ENCODE measurements around the gene DOHH.
"Not testable (repeated sequence)": the region's sequence is repeated elsewhere in the genome, so short reads cannot be mapped to it uniquely, and the experiment has no call there.

The DOHH gene

DNA sequence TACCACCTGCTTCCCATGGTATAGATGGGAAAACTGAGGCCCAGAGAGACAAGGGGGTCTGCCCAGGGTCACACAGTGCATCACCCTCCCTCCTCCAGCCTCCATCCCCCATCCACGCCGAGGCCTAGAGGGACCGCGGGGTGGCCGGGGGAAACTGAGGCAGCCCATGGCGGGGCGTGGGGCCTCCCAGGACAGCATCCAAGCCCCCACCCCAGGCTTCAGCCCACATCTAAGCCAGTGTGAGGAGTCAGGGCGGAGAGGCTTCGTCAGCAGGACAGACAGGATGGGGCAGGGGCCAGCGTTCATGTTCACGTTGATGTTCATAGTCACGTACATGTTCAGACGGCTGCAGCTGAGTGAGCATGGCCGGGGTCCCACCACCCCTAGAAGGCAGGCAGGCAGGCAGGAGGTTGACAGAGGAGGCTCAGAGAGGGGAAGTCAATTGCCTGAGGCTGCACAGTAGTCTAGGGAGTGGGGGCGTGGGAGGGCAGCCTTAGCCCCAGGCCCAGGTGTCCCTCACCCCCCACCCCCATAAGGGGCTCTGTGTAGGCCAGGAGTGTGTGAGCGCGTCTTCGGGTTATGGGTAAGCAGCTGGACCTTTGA is 43.4 kb downstream of the DOHH start:
- DNase-seq = no peak

DNA sequence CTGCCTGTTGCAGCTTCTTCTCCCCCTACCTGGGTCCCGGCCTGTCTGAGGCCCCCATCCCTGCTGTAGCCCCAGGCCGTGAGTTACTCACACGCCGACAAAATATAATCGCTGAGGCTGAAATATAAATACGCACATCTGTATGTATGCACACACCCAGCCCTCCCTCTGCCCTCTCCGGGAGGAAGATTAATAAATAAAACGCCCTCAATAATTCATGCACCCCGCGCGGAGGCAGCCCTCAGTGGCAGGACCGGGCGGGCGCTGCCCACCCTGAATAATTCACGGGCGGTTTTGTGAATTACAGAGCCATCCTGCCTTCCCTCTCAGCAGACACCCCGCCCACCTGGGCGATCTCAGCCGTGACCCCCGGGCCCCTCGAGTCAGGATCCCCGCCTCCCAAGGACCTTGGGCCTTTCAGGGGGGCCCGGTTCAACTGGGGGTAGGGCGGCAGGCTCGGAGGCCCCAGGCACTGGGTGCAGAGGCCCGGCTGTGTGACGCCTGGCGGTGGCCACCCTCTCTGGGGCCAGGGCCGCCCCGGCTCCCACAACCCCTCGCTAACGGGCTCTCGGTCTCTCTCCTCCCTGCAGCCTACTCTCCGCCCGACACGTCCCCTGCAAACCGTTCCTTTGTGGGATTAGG is 44.4 kb downstream of the DOHH start:
- no peak for DNase-seq

DNA sequence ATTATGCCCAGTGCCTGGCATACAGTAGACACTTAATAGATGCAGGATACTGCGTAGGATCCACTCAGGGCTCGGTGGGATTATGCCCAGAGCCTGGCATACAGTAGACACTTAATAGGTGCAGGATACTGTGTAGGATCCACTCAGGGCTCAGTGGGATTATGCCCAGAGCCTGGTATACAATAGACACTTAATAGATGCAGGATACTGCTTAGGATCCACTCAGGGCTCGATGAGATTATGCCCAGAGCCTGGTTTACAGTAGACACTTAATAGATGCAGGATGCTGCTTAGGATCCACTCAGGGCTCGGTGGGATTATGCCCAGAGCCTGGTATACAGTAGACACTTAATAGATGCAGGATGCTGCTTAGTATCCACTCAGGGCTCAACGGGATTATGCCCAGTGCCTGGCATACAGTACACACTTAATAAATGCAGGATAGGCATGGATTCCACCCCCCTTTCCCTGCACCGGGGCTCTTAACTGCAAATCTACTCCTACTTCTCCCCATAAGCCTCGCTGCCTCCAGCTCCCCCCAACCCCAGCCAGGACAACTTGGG is 45.0 kb downstream of the DOHH start:
- no peak for DNase-seq

DNA sequence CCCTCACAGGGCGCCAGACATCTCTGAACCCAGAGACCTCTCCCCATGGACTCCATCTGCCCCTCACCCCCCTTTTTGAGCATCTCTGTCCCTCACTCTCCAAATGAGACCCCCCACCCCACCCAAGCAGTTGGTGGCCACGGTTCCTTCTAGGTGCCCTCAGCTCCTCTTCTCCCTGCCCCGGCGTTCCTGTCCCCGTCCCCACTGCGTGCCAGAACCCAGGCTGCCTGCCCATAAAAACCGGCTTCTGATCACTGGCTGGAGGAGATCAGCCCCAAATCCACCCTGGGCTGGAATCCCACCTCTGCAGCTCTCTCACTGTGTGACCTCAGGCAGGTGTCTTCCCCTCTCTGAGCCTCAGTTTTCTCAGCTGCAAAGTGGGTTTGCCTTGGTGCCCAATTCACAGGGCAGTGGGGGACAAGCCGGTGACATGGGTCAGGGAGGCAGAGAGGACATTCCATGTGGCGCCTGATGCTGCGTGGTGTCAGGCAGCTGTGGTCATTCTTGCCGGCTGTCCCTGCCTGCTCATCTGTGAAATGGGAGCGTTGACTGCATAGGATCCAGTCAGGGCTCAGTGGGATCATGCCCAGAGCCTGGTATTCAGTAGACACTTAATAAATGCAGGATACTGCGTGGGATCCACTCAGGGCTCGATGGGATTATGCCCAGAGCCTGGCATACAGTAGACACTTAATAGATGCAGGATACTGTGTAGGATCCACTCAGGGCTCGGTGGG is 45.6 kb downstream of the DOHH start:
- DNase-seq = no peak

DNA sequence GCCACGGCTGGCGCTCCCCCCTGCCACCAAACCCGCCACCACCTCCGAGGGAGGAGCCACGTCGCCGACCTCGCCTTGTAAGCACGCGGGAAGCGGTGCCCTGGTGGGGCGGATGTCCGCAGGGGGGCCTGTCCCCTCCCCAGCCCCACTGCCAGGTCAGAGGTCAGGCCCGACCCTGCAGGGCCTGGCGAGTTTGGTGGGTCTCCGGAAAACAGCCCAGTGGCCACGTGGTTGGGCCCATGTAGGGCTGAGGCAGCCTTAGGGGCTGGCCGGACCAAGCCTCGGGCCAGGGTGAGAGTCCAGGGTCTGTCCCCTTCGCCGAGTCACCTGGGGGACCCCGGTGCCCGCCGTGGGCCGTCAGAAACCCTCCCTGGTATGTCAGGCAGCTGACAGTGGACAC is 46.6 kb downstream of the DOHH start:
- DNase-seq = no peak

DNA sequence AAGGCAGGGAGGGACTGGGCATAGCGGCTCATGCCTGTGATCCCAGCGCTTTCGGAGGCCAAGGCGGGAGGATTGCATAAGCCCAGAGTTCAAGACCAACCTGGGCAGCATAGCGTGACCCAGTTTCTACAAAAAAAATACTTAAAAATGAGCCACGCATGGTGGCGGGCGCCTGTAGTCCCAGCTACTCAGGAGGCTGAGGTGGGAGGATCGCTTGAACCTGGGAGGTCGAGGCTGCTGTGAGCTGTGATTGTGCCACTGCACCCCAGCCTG is 47.6 kb downstream of the DOHH start:
- not testable (repeated sequence) for DNase-seq

DNA sequence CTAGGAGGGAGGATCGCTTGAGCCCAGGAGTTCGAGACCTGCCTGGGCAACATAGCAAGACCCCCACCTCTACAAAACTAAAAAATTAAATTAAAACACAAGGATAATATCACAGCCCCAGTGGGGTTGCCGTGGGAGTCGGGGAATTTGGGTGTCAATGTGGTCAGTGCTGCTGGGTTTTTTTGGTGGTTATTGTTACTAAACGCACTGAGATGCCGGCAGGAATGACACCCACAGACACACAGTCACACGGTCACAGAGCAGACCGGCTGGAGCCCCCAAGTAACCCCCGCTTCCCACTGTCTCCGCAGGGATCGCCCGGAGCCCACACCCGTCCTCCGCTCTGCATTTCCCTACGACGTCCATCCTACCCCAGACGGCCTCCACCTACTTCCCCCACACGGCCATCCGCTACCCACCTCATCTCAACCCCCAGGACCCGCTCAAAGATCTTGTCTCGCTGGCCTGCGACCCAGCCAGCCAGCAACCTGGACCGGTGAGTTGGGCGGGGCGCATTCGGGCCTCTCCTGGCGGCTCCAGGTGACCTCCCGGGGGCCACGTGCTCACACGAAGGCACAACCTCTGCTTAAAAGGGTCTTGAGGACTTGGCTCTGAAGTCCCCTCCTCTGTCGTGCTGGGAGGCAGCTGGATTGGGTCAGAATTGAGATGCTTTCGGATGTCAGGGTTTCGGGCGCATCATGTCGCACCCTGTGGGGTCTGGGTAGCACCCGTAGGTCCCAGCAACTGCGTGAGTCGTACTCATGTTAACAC is 48.1 kb downstream of the DOHH start:
- no peak for DNase-seq

DNA sequence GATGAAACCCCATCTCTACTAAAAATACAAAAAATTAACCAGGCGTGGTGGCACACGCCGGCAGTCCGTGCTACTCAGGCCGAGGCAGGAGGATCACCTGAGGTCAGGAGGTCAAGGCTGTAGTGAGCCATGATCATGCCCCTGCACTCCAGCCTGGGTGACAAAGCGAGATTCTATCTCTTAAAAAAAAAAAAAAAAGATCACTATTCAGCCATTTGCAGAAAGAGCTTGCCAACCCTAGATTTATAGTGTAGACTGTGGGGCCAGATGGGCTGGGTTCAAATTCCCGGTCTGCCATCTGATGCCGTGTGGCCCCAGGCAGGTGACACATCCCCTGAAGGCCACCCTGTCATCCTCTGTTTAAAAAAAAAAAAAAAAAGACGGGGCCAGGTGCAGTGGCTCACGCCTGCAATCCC is 49.0 kb downstream of the DOHH start:
- no peak for DNase-seq

DNA sequence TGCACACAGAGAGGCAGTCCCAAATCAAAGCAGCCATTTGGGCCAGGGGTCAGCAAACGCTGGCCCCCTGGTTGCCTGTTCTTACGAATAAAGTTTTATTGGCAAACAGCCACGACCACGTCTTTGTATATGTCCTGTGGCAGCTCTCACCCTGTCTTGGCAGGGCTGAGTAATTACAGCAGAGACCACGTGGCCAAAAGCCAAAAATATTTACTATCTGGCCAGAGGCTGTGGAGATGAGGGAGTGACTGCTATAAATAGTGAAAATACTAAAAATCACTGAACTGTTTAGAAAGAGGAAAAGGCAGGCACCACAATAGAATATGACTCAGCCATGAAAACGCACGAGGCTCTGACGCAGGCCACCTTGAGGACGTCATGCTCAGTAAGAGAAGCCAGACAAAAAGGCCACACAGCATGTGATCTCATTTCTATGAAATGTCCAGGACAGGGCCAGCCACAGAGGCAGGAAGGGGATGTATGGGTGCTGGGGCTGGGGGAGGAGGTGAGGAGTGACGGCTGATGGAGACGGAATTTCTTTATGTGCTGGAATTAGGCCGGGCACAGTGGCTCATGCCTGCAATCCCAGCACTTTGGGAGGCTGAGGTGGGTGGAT is 49.6 kb downstream of the DOHH start:
- no peak for DNase-seq

DNA sequence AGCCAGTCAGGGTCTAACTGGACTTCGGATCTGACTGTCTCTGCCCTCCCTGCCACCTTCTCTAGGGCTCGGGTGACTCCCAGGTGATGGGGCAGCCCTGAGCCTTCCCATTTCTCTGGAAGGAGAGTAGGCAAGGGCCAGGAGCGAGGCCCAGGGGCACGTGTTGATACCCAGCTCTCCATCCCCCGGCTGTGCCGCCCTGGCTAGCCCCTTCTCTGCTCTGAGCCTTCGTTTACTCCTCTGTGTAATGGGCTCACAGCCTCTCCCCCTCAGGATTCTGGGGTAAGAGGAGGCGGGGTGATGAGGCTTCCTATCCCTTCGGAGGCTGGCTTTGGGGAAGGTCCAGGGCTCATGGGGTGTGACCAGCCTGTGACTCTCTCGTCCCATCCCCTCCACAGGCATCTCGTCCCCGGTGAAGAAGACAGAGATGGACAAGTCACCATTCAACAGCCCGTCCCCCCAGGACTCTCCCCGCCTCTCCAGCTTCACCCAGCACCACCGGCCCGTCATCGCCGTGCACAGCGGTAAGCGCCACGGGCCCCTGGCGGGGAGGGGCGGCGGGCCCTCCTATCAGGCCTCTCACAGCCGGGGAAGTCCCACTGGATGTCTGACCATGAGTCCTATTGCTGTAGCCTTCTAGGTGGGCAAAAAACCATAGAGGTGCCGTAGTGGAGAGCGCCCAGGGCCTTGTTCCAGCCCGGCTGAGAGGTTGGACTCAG is 51.7 kb downstream of the DOHH start:
- no peak for DNase-seq

DNA sequence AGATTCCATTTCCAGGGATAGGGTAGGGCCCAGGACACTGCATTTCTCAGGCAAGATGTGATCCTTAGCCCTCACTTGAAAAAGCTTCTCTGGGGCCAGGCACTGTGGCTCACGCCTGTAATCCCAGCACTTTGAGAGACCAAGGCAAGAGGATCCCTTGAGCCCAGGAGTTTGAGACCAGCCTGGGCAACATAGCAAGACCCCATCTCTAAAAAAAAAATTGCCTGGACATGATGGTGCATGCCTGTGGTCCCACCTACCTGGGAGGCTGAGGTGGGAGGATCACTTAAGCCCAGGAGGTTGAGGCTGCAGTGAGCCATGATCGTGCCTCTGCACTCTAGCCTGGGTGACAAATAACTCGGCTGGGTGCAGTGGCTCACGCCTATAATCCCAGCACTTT is 53.8 kb downstream of the DOHH start:
- not testable (repeated sequence) for DNase-seq

DNA sequence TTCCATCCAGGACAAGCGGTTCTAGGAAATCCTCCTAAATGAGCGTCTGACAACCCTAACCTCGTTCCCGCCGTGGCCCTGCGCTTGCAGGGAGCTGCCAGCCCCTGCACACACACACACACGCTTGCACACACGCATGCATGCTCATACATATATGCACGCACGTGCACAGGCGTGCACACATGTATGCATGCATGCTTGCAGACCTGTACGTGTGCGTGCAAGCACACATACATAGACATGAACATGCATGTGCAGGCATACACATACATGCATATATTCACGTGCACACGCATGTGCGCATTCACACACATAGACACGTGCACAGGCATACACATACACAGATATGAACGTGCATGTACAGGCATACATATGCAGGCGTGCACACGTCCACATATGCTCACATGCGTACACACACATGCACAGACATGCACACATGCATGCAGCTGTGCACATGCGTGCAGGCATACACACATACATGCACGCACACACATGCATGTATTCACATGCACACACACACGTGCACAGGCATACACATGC is 55.7 kb downstream of the DOHH start:
- DNase-seq = no peak

DNA sequence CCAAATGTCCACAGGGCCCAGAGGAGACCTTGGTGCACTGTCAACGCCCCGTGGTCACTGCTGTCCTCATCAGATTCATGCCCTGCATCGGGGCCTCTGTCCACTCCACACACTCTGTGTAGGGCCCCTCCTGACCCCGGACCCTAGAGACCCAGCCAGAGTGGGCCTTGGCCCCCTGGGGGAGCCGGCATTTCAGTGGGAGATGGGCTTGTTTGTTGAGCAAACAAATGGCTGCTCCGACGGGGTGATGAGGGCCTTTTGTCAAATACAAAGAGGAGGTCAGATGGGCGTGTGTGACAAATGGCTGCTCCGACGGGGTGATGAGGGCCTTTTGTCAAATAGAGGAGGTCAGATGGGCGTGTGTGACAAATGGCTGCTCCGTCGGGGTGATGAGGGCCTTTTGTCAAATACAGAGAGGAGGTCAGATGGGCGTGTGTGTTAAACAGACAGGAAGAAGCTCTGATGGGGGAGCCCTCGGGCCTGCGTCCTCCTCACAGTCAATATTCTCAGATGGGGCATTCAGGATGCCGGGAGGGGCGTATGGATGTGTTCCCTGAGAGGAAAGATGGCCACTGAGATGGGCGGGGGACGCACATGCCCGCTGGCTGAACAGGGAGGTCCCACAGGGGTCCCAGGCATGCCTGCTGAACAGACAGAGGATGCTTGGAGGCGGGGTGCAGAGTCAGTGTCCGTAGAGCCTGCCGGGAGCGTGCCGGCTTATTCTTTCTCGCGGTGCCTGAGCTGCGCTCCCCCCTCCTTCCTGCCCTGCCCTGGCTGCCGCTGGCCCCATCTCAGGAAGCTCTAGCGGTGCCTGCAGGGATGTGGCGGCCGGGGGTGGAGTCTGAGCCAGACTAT is 56.4 kb downstream of the DOHH start:
- DNase-seq = no peak

DNA sequence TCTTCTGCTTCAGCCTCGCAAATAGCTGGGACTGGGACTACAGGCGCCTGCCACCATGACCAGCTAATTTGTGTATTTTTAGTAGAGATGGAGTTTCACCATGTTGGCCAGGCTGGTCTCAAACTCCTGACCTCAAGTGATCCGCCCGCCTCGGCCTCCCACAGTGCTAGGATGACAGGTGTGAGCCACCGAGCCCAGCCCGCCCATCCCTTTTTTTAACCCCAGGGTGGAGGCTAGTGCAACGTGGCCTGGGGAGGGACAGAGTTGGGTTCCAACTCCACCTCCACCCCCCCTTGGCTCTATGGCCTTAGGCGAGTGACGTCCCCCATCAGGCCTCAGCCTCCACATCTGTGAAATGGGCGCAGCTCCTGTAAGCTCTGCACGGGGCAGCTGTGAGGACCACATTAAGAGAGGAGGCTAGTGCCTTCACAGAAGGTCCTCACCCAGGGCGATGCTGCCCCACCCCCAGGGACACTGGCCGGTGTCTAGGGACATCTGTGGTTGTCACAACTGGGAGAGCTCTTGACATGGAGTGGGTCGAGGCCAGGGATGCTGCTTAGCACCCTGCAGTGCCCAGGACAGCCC is 57.9 kb downstream of the DOHH start:
- no peak for DNase-seq

DNA sequence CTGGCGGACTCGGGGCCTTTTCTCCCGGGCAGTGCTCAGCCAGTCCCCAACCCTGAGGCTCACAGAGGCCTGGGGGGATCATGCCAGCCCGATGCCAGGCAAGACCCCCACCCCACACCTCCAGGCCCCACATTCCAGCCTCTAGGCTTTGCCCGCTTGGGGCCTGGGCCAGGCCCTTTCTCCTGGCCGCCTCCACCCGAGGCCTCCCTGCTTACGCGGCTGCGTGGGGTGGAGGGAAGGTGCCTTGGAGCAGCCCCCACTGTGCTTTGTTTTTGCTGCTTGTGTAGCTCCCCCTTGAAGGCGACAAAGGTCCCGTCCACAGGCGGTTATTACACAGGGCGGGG is 58.5 kb downstream of the DOHH start:
- no peak for DNase-seq

DNA sequence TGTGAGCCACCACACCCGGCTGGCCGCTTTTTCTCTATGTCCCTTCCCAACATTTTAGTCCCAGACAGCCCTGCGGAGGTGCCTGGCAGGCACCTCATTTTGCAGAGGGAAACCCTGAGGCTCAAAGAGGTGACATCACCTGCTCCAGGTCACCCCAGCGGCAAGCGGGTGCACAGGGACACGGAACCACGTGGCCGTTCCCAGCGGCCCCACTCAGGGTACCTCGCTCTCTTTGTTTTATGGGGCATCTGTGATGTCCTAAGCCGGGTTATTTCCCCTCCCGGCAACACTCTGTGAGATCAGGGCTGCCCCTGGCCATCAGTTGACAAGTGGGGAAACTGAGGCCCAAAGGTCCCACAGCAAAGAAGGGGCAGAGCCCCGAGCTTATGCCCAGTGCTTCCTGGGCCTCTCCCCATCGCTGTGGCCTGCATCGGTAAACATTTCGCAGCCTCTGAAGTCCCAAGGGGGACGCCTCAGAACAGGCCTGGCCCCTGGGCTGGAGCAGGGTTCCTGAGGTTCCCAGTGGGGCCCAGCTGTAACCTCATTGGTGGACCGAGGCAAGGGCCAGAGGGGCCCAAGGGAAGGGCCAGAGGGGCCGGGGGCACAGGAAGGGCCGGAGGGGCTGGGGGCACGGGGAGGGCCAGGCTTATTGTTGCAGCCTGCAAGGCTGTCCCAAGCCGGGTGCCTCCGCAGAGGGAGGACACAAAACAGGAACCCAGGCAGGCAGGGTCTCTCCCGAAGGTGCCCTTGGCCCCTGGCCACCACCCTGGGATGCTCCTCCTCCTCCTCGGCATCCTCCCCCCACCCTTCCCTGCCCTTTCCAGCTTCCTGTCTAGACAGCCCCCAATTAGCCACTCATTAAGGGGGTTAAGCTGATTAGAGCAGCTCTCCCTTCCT is 59.1 kb downstream of the DOHH start:
- no peak for DNase-seq

Data from activated CD4-positive, alpha-beta T cell treated with anti-CD3 and anti-CD28 coated beads, Interleukin-2, amount 50 U/mL, for 4 hours (primary cell).